IPS DF 6.9 (cell line): ENCODE data around the gene TPSD1.
"Not testable (repeated sequence)": the region's sequence is repeated elsewhere in the genome, so short reads cannot be mapped to it uniquely, and the experiment has no call there.

Experiments used
- DNase-seq: peaks from one replicate; pipeline ENCODE4 v3.0.0-alpha.2; 2013; ENCODE audit warnings: low read depth, low spot score
- H3K27ac ChIP-seq: one replicate; pipeline ENCODE4 v1.5.1; 2013; ENCODE audit warnings: low read length, control low read depth
- H3K27me3 ChIP-seq: 2 replicates; pipeline ENCODE4 v1.6.1; 2013; ENCODE audit warnings: mild to moderate bottlenecking, low read length; ENCODE audit not compliant: control insufficient read depth, insufficient read depth
- H3K36me3 ChIP-seq: 2 replicates; pipeline ENCODE4 v1.6.1; 2013; ENCODE audit warnings: low read length; ENCODE audit not compliant: control insufficient read depth, insufficient read depth
- H3K4me1 ChIP-seq: 2 replicates; pipeline ENCODE4 v1.6.1; 2013; ENCODE audit warnings: low read length; ENCODE audit not compliant: control insufficient read depth, insufficient read depth
- H3K4me3 ChIP-seq: 2 replicates; pipeline ENCODE4 v1.5.1; 2013; ENCODE audit warnings: mild to moderate bottlenecking, low read length
- H3K9me3 ChIP-seq: 2 replicates; pipeline ENCODE4 v1.6.1; 2013; ENCODE audit warnings: low read length, inconsistent platforms; ENCODE audit not compliant: control insufficient read depth, insufficient read depth
- WGBS: extraction: QIAGEN DNeasy Blood & Tissue Kit; methylation state at CpG from one replicate; pipeline ENCODE4 v1.1.7; 2013; ENCODE audit warnings: mixed read lengths, missing lambda C conversion rate; ENCODE audit not compliant: insufficient read length, insufficient coverage; 5-methylcytosine and 5-hydroxymethylcytosine counted together

TPSD1 gene

DNA sequence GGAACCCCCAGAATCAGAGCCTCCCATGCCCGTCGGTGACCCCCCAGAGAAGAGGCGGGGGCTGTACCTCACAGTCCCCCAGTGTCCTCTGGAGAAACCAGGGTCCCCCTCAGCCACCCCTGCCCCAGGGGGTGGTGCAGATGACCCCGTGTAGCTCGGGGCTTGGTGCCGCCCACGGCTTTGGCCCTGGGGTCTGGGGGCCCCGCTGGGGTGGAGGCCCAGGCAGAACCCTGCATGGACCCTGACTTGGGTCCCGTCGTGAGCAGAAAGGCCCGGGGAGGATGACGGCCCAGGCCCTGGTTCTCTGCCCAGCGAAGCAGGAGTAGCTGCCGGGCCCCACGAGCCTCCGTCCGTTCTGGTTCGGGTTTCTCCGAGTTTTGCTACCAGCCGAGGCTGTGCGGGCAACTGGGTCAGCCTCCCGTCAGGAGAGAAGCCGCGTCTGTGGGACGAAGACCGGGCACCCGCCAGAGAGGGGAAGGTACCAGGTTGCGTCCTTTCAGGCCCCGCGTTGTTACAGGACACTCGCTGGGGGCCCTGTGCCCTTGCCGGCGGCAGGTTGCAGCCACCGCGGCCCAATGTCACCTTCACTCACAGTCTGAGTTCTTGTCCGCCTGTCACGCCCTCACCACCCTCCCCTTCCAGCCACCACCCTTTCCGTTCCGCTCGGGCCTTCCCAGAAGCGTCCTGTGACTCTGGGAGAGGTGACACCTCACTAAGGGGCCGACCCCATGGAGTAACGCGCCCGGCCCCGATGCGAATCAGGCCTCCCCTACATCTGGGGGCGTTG is 34.8 kb upstream of the TPSD1 start:
- no peaks in the 10 kb centered on the region for H3K27me3 ChIP-seq
- H3K36me3 ChIP-seq: peaks cover 28% of the 10 kb centered on the region
- H3K27ac ChIP-seq: no peak overlapping the region
- H3K4me3 ChIP-seq: no peak overlapping the region; the same call in 1 of the 2 replicates
- WGBS: no CpG with 5 or more reads among the region's 48 CpGs
- no peak for DNase-seq
- no peaks in the 10 kb centered on the region for H3K9me3 ChIP-seq
- no peaks in the 10 kb centered on the region; the same call in 1 of the 2 replicates for H3K4me1 ChIP-seq

DNA sequence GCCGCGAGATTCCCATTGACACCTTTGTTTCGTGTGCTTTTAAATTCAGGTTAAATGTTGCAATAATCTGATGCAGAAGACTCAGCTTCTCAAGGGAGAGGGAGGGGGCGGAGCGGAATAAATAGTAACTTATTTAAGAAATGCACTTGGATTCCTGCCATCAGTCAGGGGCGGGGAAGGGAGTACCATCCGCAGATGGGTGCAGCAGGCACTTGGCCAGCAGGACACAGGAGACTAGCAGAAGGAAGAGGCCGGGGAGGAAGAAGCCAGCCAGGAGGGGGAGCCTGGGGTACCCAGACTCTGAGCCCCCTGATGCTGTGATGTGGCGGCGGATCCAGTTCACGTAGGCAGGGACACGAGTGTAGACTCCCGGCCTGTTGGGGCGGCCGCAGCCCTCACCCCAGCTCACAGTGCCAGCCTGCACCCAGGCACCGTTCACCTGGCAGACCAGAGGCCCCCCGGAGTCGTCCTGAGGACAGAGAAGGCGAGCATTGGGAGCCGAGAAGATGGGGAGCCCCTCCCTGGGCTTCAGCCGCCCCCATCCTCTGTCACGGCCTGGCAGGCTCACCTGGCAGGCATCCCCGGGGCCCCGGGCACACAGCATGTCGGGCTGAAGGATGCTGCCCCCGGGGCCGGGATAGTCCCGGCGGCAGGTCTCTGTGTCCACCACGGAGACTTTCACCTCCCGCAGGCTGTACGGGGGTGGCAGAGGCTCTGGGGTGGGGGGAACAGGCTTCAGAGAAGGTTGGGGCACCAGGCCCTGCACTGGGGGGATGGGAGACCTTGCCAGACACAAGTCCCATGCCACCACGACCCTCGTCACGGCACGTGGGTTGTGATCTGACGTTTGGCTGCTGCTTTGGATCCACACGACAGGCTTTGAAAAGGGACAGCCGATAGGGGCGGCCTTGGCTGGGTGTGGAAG is 34.0 kb upstream of the TPSD1 start:
- Histone ChIP-seq H3K4me1 (no peaks in the 10 kb centered on the region; the same call in 1 of the 2 replicates), H3K4me3 (no peak overlapping the region), H3K9me3 (no peaks in the 10 kb centered on the region), H3K27ac (no peak overlapping the region), H3K27me3 (no peaks in the 10 kb centered on the region), H3K36me3 (peaks cover 24% of the 10 kb centered on the region)
- no peak for DNase-seq
- no CpG with 5 or more reads among the region's 40 CpGs for WGBS

DNA sequence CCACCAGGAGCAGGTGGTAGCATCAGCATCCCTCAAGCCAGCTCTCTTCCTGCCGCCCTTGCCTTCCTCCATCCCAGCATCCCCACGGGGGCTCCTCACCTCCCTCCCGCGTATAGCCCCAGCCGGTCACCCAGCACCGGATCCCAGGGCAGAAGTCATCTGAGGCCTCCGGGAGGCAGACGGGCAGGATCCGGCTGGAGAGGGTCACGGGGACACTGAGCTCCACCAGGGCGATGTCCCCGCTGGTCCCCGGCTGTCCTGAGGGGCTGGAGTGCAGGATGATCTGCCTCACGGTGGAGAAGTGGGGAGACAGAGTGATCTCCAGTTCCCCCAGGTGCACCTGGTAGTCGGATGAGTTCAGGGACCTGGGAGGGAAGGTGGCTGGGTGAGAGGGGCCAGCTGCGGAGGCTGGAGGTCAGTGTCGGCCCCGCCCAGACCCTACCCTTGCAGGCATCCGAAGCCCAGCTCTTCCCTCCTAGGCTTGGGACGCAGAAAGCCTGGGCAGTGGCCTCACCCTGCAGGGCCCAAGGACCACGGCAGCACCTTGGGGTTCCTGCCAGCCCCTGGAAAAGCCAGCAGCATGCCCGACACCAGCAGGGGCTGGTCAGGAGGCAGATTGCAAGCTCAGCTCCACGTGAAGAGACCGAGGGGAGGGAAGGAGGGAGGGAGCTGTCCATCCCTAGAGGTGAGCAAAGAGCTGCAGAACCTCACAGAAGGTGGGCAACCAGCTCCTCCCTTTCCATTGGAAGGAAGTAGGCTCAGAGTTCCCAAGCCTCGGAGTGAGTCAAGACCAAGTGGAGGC is 33.1 kb upstream of the TPSD1 start:
- H3K4me3 ChIP-seq: no peak overlapping the region
- no peaks in the 10 kb centered on the region for H3K27me3 ChIP-seq
- DNase-seq: no peak
- H3K36me3 ChIP-seq: peaks cover 20% of the 10 kb centered on the region
- no peaks in the 10 kb centered on the region; the same call in 1 of the 2 replicates for H3K4me1 ChIP-seq
- WGBS: no CpG with 5 or more reads among the region's 25 CpGs
- no peaks in the 10 kb centered on the region for H3K9me3 ChIP-seq
- no peak overlapping the region for H3K27ac ChIP-seq

DNA sequence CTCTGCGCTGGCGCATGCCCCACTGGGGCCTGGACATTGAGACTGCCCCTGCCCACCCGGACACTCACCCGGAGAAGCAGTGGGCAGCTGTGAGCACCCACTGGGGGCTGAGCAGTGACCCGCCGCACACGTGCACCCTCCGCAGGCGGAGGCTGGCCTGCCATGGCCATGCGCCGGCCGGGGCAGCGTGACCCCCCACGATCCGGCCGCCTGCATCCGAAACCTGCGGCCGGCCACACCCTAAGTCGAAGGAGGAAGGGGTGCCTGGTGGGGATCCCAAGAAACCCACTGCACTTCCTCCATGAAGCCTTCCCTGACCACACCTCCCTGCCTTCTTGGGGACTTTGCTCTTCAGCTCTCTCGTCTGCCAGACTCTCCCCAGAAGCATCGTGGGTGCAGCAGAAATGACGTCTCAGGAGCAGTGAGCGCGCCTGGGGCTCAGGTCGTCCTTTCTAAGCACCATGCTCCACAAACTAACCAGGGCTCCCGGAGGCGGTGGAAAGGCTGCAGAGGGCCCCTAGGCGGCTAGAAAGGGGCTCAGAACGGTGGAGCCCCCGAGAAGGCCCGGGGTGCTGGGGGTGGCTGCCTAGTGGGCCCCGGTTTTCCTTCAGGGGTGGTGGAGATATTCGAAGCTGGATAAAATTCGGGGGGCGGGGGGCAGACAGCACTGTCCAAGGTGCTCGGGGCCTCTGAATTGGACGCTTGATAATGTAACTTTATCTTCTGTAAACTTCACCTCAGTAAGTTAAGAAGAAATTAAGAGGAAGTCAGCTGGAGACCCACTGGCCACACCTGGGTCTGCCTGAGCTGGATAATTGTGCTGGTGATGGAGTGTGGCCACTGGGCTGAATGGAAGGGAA is 32.3 kb upstream of the TPSD1 start:
- DNase-seq: no peak
- H3K4me3 ChIP-seq: no peak overlapping the region
- H3K27ac ChIP-seq: no peak overlapping the region
- H3K9me3 ChIP-seq: no peaks in the 10 kb centered on the region
- H3K27me3 ChIP-seq: no peaks in the 10 kb centered on the region
- H3K4me1 ChIP-seq: no peaks in the 10 kb centered on the region; the same call in 1 of the 2 replicates
- WGBS: no CpG with 5 or more reads among the region's 38 CpGs
- H3K36me3 ChIP-seq: peaks cover 14% of the 10 kb centered on the region; the same call in 1 of the 2 replicates

DNA sequence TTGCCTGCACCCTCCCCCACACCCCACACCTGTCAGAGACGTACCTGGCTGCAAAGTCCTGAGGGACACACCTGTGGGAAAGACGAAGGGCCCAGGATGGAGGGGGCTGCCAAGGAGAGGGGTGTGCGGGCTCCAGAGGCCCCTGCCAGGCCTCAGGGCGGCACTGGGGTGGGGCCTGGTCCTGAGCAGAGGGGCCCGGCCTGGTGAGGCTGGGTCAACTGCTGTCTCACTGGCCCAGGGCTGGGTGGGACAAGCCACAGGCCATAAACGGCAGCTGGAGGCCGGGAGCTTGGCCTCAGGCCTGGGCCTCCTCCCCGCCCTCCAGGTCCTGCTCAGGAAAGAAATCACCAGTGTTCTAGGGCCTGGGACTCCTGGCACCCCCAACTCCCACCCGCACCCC is 31.3 kb upstream of the TPSD1 start:
- WGBS: no CpG with 5 or more reads among the region's 9 CpGs
- H3K27me3 ChIP-seq: no peaks in the 10 kb centered on the region
- no peak overlapping the region for H3K27ac ChIP-seq
- no peak overlapping the region for H3K4me3 ChIP-seq
- no peak for DNase-seq
- H3K9me3 ChIP-seq: no peaks in the 10 kb centered on the region
- no peaks in the 10 kb centered on the region; the same call in 1 of the 2 replicates for H3K4me1 ChIP-seq
- H3K36me3 ChIP-seq: peaks cover 14% of the 10 kb centered on the region; the same call in 1 of the 2 replicates

DNA sequence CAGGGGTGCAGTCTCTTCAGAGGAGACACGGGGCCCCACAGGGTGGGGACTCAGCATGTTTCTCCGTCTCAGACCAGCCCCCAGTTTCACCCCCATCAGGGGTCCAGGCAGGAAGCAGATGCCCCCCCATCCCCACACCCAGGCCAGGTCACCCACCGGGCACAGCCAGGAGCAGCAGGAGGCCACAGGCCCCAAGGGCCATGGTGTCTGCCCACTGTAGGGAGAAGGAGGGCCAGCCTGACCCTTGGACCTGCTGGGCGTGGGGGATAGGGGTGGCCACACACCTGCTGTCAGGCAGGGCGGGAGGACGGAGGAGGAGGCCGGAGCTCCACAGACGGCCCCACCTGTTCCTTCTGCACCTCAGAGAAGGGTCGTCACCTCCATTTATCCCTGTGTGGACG is 30.8 kb upstream of the TPSD1 start, which contains the start of gene TPSG1:
TPSG1 (minus strand) TSS at position 218 of the 401 bp plus-strand sequence; CDS start at position 202, 16 bp downstream.
- Histone ChIP-seq H3K27me3 (no peaks in the 10 kb centered on the region), H3K9me3 (no peaks in the 10 kb centered on the region), H3K27ac (no peak within 1 kb of the TSS), H3K36me3 (peaks cover 11% of the 10 kb centered on the region; the same call in 1 of the 2 replicates), H3K4me3 (no peak within 1 kb of the TSS), H3K4me1 (no peaks in the 10 kb centered on the region; the same call in 1 of the 2 replicates)
- no CpG with 5 or more reads among the region's 10 CpGs for WGBS
- DNase-seq: no peak

DNA sequence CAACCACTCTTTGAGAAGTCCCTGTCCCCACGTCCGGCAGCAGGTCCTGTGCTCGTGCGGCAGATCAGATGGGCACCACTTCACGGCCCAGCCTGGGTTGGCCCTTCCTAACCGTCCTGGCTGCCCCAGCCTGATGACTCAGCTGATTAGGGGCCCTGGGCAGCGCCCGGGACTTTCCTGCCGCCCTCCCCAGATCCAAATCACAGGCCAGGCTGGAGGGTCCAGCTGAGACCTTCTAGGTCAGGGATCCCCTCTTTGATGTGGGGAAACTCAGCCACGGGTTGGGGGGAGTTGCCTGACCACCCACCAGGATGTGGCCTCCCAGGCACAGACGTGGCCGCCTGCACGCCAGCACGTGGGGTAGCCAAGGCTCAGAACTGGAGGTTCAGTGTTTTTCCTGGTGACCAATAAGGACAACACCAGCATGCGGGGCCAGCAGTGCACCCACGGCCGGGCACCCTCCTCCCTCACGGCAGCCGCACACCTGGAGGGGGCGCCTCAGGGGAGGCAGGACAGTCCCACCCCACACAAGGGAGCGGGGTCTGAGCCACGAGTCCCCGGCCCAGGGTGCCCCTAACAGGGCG is 30.0 kb upstream of the TPSD1 start:
- not testable (repeated sequence) for H3K9me3 ChIP-seq
- no CpG with 5 or more reads among the region's 24 CpGs for WGBS

DNA sequence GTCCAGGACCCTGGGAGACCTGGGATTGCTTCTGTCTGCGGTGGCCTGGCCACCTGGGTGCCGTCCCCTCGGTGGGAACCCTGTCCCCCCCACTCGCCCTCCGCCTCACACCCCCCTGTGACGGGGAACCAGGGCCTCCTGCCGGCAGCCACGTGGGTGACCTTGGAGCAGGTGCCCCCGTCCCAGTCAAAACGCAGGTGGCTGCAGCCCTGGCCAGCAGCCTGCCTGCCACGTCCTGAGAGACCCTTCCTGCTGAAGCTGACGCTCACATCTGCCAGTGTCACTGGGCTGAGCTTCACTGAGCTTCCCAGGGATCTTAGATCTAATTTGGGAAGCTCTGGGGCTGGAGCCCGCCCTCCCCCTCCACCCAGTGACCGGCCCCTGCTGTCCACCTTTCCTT is 29.2 kb upstream of the TPSD1 start:
- DNase-seq, H3K4me3 ChIP-seq, H3K27me3 ChIP-seq, H3K9me3 ChIP-seq, H3K36me3 ChIP-seq, H3K27ac ChIP-seq, H3K4me1 ChIP-seq: not testable (repeated sequence)
- WGBS: no CpG with 5 or more reads among the region's 14 CpGs

More for the DNA sequence above, 30.0 kb upstream of the TPSD1 start:
- not testable (repeated sequence) for H3K4me1 ChIP-seq, DNase-seq, H3K36me3 ChIP-seq, H3K27me3 ChIP-seq, H3K27ac ChIP-seq, H3K4me3 ChIP-seq

DNA sequence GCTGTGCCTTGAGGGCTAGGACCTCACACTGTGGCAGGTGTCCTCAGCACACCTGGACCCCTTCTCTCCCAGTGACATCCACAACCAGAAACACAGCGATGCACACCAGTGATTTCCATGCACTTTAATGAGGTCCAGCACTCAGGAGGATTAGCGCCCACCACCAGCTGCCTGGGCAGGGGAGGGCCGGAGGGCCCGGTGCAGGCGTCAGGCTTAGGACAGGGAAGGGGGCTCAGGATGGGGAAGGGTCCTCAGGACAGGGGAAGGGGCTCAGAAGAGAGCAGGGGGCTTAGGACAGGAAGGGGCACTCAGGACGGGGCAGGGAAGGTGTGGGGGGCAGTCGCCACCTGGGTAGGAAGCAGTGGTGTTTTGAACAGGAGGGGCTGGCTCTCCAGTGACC is 27.6 kb upstream of the TPSD1 start:
- H3K36me3 ChIP-seq, H3K27me3 ChIP-seq, H3K4me3 ChIP-seq, H3K4me1 ChIP-seq, H3K27ac ChIP-seq, H3K9me3 ChIP-seq, DNase-seq: not testable (repeated sequence)
- WGBS: no CpG with 5 or more reads among the region's 7 CpGs
